GM18505 (cell line): ENCODE results near the gene PTPRK.
"Not testable (repeated sequence)": the region's sequence is repeated elsewhere in the genome, so short reads cannot be mapped to it uniquely, and the experiment has no call there.

Experiments used
- ATAC-seq: cut with Tn5 transposase; IDR thresholded peaks from one replicate; pipeline ENCODE4 v1.9.1; 2021; ENCODE audit not compliant: unreplicated experiment
- POLR2A ChIP-seq: IDR thresholded peaks from 4 replicates; pipeline ENCODE4 v1.6.1; 2011; ENCODE audit warnings: borderline replicate concordance; ENCODE audit not compliant: insufficient read depth, insufficient read length; ENCODE audit errors: extremely low read depth

Gene PTPRK

DNA sequence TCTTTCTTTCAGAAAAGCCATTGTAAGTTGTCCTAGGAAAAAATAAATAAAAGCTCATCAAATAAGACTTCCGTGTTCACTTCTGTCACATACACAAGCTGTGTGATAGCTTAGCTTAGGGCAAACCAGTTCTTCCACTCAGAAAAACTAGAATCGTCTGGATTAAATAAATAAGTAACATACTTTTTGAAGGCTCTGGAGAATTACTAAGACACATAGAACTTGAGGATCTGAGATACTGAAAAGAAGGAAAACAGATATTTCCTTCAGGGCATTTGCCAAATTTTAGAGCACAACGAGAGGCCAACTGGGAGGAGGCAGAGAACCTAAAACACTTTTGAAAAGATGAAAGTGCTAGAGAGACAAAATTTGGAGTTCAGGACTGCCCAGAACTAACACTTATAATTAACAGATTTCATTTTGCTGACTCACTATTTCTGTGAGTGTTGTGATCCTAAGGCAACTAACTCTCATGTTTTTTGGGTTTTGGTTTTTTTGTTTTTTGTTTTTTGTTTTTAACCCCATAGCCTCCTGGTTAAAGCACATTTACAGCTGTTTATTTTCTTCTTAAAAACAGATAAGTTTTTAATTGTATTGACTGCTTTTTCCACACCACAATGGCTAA is 580.8 kb downstream of the PTPRK start:
- TF ChIP-seq POLR2A = no peak
- ATAC-seq = no peak

GRCh38 chr6:127938701-127939100 is 581.7 kb downstream of the PTPRK start:
- TF ChIP-seq POLR2A = no peak
- ATAC-seq = no peak

DNA sequence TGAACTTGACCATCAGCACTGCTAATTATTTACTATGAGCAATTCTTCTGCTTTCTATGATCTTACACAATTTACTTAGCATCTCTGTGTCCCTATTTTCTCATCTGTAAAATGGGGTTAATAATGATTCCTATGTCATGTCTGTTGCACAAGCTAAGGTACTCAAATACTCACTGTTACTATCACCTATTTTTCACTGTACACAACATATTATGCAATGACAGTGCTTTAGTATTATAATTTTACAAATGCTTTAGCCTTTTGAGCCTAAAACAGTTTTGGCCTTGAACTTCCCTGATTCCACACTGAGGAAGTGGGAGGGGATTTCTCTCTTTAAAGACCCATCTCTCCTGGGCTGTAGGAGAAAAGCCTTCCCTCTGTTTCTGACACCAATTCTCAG is 582.7 kb downstream of the PTPRK start:
- TF ChIP-seq POLR2A = no peak
- ATAC-seq = no peak

GRCh38 chr6:127937102-127937501 is 583.3 kb downstream of the PTPRK start:
- TF ChIP-seq POLR2A = no peak

GRCh38 chr6:127934956-127935355 is 585.4 kb downstream of the PTPRK start:
- no peak for TF ChIP-seq POLR2A
- ATAC-seq = no peak

More at GRCh38 chr6:127937102-127937501, 583.3 kb downstream of the PTPRK start:
- no peak for ATAC-seq

DNA sequence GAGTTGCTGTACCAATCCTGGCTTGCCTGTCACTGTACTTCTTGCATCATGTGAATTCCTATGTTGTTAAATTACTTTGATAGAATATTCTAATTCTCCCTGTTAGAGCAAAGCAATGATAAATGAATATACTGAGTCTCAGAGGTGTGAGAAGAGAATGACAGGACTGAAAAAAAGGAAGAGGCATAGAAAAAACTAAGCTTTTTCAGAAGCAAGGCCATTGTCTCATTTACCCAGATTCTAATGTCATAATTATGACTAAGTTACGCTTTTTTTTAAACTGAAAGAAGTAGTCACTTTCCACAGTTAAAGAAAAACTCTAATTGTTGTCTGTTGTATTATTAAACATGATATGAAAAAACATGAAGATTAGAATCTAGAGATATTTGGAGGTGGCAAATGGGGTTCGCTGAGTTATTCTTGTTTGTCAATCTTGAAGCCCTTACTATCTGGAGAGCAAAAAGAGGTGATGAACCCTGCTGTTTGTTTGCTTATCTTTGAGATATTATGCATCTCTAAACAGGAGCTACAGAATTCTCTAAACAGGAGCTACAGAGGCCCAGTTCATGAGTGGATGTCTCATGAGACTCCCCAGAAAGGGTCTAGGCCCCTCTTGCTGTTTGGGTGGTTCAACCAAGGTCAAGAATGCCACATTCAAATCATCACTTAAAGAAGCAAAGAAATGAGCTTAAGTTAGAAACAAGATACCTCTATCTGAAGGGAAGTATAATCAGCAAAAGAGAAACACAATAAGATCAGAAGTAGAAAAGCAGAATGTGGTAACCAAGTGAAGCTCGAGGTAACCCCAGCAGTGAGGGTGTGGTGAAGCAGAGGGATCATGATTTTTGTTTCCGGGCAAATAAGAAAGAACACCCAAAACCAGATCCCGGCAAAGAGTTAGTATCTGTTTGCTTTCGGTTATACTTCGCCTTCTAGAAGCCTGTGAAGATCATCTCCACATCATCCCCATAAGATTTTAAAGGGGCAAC is 586.3 kb downstream of the PTPRK start:
- no peak for TF ChIP-seq POLR2A
- no peak for ATAC-seq

- TF ChIP-seq POLR2A = no peak
- ATAC-seq = no peak
Measured at GRCh38 chr6:127933137-127933536, 587.3 kb downstream of the PTPRK start.

DNA sequence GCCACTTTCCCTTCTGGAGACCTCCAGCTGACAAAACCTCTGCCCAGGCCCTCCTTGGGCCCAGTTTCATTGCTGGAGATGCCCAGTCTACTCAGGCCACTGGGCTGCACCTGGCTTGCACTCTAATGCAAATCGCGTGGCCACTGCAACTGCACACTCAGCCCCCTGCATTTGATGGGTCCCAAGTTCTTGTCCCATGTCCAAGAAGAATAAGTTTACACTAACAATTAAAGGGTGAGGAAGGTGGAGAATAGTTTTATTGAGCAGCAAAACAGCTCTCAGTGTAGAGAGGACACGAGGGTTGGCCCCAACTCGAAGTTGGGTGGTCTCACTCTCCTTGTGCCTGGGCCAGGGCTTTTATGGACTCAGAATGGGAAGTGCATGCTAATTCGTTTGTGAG is 587.7 kb downstream of the PTPRK start:
- no peak for ATAC-seq
- no peak for TF ChIP-seq POLR2A

- not testable (repeated sequence) for ATAC-seq
Measured at GRCh38 chr6:127926441-127926840, 594.0 kb downstream of the PTPRK start.

DNA sequence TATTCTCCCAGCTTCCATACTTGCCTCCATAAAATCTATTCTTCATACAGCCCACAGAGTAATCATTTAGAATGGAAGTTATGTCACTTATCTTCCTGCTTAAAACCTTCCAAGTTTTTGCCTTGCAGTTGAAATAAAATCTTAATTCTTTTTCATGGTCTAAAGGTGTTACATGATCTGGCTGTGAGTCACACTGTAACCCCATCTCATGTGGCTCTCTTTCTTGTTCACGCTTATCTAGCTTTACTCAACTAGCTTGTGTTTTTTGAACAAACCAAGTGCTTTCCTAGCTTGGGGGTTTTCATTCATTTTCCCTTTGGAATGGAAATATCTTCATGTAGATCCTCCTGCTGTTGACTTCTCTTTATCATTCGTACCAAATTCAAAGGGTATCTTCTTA is 596.0 kb downstream of the PTPRK start:
- no peak for TF ChIP-seq POLR2A
- no peak for ATAC-seq

DNA sequence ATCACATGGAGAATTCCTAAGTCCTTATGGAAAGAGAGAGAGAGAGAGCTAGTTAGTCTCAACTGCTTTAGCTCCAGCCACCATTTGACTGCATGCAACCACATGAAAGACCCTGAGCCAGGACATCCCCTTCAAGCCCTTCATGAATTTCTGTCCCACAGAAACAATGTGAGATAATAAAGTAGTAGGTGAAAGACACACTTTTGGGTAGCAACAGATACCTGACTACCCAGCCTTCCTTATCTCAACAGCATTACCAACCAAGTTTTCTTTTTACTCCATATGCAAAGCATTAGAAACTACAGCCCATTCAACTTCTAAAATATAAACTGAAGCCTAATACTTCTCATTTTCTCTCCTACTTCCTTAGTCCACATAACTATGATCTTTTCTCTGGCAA is 596.4 kb downstream of the PTPRK start:
- ATAC-seq = no peak
- no peak for TF ChIP-seq POLR2A

- TF ChIP-seq POLR2A = no peak
Measured at GRCh38 chr6:127923135-127923534, 597.3 kb downstream of the PTPRK start.

GRCh38 chr6:127921982-127922381 is 598.4 kb downstream of the PTPRK start:
- TF ChIP-seq POLR2A = no peak
- no peak for ATAC-seq

More at GRCh38 chr6:127923135-127923534, 597.3 kb downstream of the PTPRK start:
- ATAC-seq = no peak

GRCh38 chr6:127920804-127921203 is 599.6 kb downstream of the PTPRK start:
- ATAC-seq = no peak

More at GRCh38 chr6:127920804-127921203, 599.6 kb downstream of the PTPRK start:
- TF ChIP-seq POLR2A = no peak
